ENCODE results near the gene RHO.

Gene RHO

DNA sequence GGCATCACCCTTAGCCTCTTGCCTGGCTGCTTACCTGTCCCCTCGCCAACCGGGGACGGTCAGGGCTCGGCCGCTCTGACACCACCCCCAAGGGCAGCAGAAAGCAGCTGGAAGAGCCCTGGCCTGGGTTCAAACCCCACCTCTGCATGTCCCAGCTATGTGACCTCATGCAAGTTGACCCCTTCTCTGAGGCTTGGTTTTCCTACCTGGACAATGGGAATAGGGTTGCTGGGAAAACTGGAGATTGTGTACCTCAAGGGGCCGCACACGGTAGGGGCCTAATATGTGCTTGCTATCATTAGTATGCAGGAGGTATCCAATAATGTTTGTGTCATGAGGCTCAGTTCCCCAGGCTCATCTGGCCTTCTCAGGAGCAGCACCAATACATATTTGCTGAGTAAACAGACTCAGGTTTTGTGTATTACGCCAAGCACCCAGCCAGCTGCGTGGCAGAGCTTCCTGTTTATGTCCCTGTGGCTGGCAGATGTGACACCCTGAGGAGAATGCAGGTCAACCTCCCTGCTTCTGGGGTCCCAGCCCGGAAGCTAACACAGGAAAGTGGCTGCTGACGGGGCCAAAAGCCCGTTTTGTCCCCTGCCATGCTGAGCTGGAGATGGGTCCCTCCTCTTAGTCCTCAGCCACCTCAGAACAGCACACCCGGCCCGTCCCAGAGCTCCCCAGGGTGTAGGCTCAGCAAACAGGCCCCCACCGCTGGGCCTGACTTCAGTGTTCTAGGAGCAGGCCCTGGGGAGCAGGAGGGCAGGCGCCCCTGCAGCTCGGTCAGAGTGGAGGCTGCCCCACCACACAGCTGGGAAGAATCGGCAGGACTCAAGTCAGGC, 48.3 kb downstream of the RHO start:
- H3K79me2 ChIP-seq (ENCODE audit: low read length) = no peaks in the 10 kb centered on the region
- no peaks in the 10 kb centered on the region for H4K20me1 ChIP-seq (ENCODE audit: insufficient read depth, low read length)
- peaks cover 9% of the 10 kb centered on the region; the same call in 1 of the 2 replicates for H3F3A ChIP-seq (ENCODE audit: insufficient read depth, low read length)
- peak; percentile 97 for DNase-seq
- H2AFZ ChIP-seq (ENCODE audit: low read length) = peak overlapping the region; percentile 52
- peak overlapping the region; percentile 86 for H3K27ac ChIP-seq (ENCODE audit: low read length)
- H3K9me3 ChIP-seq (replicated peaks; ENCODE audit: insufficient read depth, low read length) = no peaks in the 10 kb centered on the region
- H3K27me3 ChIP-seq (replicated peaks; ENCODE audit: insufficient read depth, low read length) = no peaks in the 10 kb centered on the region
- H3K9me2 ChIP-seq (replicated peaks; ENCODE audit: insufficient read depth, low read length) = no peaks in the 10 kb centered on the region
- peaks cover 23% of the 10 kb centered on the region for H3K4me1 ChIP-seq (ENCODE audit: low read length)
- no peak overlapping the region for H3K4me3 ChIP-seq (ENCODE audit: low read length)
- peak overlapping the region; percentile 52 for H3K9ac ChIP-seq (ENCODE audit: low read length)
- no peak for TF ChIP-seq EZH2 (optimal IDR thresholded peaks at IDR 0.05; ENCODE audit: low read depth, low read length)
- TF ChIP-seq EZH2phosphoT487 (IDR thresholded peaks at IDR 0.05; ENCODE audit: low read length) = no peak
- TF ChIP-seq, protein P1, sequence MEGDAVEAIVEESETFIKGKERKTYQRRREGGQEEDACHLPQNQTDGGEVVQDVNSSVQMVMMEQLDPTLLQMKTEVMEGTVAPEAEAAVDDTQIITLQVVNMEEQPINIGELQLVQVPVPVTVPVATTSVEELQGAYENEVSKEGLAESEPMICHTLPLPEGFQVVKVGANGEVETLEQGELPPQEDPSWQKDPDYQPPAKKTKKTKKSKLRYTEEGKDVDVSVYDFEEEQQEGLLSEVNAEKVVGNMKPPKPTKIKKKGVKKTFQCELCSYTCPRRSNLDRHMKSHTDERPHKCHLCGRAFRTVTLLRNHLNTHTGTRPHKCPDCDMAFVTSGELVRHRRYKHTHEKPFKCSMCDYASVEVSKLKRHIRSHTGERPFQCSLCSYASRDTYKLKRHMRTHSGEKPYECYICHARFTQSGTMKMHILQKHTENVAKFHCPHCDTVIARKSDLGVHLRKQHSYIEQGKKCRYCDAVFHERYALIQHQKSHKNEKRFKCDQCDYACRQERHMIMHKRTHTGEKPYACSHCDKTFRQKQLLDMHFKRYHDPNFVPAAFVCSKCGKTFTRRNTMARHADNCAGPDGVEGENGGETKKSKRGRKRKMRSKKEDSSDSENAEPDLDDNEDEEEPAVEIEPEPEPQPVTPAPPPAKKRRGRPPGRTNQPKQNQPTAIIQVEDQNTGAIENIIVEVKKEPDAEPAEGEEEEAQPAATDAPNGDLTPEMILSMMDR (IDR thresholded peaks at IDR 0.05; ENCODE audit: low read length) = no peak
- H3K4me2 ChIP-seq (ENCODE audit: low read depth, low read length) = peak overlapping the region; percentile 26
- H3K36me3 ChIP-seq (replicated peaks; ENCODE audit: insufficient read depth, low read length) = no peaks in the 10 kb centered on the region

- Histone ChIP-seq H3K9me2 (replicated peaks; ENCODE audit: insufficient read depth, low read length) (no peaks in the 10 kb centered on the region), H3K4me3 (ENCODE audit: low read length) (no peak overlapping the region), H3K79me2 (ENCODE audit: low read length) (no peaks in the 10 kb centered on the region), H3K9ac (ENCODE audit: low read length) (peak overlapping the region; percentile 52), H3K4me2 (ENCODE audit: low read depth, low read length) (no peak overlapping the region), H3K9me3 (replicated peaks; ENCODE audit: insufficient read depth, low read length) (no peaks in the 10 kb centered on the region), H3K36me3 (replicated peaks; ENCODE audit: insufficient read depth, low read length) (no peaks in the 10 kb centered on the region), H3F3A (ENCODE audit: insufficient read depth, low read length) (peaks cover 9% of the 10 kb centered on the region; the same call in 1 of the 2 replicates), H4K20me1 (ENCODE audit: insufficient read depth, low read length) (no peaks in the 10 kb centered on the region), H2AFZ (ENCODE audit: low read length) (no peak overlapping the region), H3K27me3 (replicated peaks; ENCODE audit: insufficient read depth, low read length) (no peaks in the 10 kb centered on the region), H3K27ac (ENCODE audit: low read length) (peak overlapping the region; percentile 86), H3K4me1 (ENCODE audit: low read length) (peaks cover 23% of the 10 kb centered on the region)
- TF ChIP-seq EZH2phosphoT487 (IDR thresholded peaks at IDR 0.05; ENCODE audit: low read length) (no peak), EZH2 (optimal IDR thresholded peaks at IDR 0.05; ENCODE audit: low read depth, low read length) (no peak)
- TF ChIP-seq, protein P1 (IDR thresholded peaks at IDR 0.05; ENCODE audit: low read length) = no peak
- DNase-seq = no peak
Measured at GRCh38 chr3:129577366-129577765, 48.9 kb downstream of the RHO start.

GRCh38 chr3:129577925-129578786, 49.7 kb downstream of the RHO start:
- no peak for DNase-seq

More at GRCh38 chr3:129577925-129578786, 49.7 kb downstream of the RHO start:
- Histone ChIP-seq H3K79me2 (ENCODE audit: low read length) (no peaks in the 10 kb centered on the region), H2AFZ (ENCODE audit: low read length) (no peak overlapping the region), H3F3A (ENCODE audit: insufficient read depth, low read length) (peaks cover 9% of the 10 kb centered on the region; the same call in 1 of the 2 replicates), H3K27ac (ENCODE audit: low read length) (peak overlapping the region; percentile 86; the same call in 1 of the 2 replicates), H3K9me3 (replicated peaks; ENCODE audit: insufficient read depth, low read length) (no peaks in the 10 kb centered on the region), H3K4me3 (ENCODE audit: low read length) (no peak overlapping the region), H3K9ac (ENCODE audit: low read length) (no peak overlapping the region), H4K20me1 (ENCODE audit: insufficient read depth, low read length) (no peaks in the 10 kb centered on the region), H3K4me1 (ENCODE audit: low read length) (peaks cover 23% of the 10 kb centered on the region), H3K36me3 (replicated peaks; ENCODE audit: insufficient read depth, low read length) (no peaks in the 10 kb centered on the region), H3K4me2 (ENCODE audit: low read depth, low read length) (no peak overlapping the region), H3K9me2 (replicated peaks; ENCODE audit: insufficient read depth, low read length) (no peaks in the 10 kb centered on the region), H3K27me3 (replicated peaks; ENCODE audit: insufficient read depth, low read length) (no peaks in the 10 kb centered on the region)
- TF ChIP-seq EZH2 (optimal IDR thresholded peaks at IDR 0.05; ENCODE audit: low read depth, low read length) = no peak
- no peak for TF ChIP-seq EZH2phosphoT487 (IDR thresholded peaks at IDR 0.05; ENCODE audit: low read length)
- TF ChIP-seq, protein P1 (IDR thresholded peaks at IDR 0.05; ENCODE audit: low read length) = no peak

Data from MM.1S (cell line).